GM19467 (cell line): ENCODE results near the gene KLHL36.
"Not testable (repeated sequence)": the region's sequence is repeated elsewhere in the genome, so short reads cannot be mapped to it uniquely, and the experiment has no call there.

ENCODE experiments used
- ATAC-seq: cut with Tn5 transposase; IDR thresholded peaks from one replicate; pipeline ENCODE4 v1.9.1; 2021; ENCODE audit warnings: mild to moderate bottlenecking, moderate library complexity; ENCODE audit not compliant: unreplicated experiment

Gene KLHL36

DNA sequence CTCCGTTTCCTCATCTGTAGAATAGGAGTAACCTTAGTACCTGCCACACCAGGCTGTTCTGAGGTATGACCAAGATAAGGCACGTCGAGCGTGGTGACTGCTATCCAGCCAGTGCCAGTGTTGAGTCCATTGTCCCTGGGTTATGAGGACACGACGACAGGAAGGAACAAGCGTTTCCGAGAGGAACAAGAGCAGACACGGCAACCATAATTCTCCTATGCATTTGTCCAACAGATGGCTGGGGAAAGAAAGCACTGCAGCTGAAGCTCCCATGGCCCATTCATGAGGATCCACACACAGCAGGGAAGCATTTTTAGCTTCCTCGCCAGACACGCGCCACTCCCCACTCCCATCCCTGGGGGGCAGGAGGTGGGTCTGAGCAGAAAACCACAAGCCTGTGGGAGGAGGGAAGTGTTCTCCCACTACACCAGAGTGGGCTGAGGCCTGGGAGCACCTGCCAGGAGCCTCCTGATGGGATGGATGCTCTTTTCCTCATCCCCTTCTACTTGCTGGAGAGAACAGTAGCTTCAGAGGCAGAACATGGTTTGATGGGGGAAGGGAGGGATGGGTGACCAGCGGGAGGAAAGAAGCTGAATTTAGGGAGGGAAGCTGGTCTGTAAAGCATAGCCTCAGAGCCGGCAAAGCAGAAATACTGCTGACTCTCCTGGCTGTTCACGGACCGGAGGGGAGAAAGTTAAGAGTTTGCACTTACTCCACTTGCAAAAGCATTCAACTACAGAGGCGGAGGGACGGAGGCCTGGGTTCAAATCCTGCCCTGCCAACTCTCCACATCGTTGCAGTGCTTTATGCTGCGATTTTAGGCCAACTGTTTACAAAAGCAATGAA lies 33.1 kb upstream of the KLHL36 start:
- ATAC-seq, result no peak

DNA sequence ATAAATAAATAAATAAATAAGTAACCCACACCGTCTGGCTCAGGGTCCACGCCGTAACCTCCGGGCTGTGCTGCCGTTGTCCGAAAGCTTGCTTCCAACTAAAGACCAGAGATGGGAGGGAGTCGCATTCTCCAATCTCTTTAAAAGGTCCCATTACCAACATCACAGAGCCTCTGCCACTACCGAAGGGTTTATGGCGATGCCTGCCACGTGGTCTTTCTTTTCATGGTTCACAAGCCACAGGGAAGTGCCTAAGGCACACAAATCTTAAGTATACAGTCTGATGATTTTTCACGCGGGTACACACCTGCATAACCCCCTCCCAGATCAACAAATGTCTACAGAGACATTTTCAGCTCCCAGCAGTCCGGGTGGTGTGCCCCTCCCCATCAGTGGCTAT lies 31.8 kb upstream of the KLHL36 start:
- ATAC-seq, result no peak

DNA sequence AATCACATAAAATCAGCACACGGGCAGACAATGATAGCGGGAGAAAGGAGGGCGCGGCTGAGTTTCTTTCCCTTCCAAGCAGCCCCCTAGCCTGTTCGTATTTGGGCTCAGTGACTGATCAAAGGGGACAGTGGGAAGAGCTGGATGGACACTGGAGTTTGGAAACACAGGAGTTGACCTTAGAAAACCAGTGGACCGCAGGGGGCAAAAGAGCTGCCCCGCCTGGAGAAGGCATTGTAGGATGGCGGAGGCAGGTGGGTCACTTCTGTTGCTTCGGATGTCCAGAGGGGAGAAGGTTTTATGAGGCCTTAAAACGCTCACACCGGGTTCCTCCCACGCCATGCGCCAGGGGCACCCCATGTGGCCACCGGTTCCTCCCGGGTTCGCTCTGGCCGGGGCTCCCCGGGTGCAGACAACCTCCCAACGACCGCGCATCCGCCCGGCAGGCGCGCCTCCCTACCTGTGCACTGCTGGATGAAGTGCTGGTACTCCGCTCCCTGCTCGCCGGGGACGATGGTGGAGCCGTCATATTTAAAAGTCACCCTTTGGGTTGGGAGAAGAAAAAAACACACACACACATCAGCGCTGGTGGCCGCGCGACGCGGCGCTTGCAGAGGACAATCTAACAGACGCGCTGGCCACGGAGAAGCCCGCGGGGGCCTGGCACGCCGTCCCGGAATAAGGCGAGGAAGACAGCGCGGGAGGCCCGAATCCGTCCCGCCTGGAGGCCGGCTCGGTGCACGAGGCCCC lies 31.1 kb upstream of the KLHL36 start:
- ATAC-seq, result peak; percentile 26

DNA sequence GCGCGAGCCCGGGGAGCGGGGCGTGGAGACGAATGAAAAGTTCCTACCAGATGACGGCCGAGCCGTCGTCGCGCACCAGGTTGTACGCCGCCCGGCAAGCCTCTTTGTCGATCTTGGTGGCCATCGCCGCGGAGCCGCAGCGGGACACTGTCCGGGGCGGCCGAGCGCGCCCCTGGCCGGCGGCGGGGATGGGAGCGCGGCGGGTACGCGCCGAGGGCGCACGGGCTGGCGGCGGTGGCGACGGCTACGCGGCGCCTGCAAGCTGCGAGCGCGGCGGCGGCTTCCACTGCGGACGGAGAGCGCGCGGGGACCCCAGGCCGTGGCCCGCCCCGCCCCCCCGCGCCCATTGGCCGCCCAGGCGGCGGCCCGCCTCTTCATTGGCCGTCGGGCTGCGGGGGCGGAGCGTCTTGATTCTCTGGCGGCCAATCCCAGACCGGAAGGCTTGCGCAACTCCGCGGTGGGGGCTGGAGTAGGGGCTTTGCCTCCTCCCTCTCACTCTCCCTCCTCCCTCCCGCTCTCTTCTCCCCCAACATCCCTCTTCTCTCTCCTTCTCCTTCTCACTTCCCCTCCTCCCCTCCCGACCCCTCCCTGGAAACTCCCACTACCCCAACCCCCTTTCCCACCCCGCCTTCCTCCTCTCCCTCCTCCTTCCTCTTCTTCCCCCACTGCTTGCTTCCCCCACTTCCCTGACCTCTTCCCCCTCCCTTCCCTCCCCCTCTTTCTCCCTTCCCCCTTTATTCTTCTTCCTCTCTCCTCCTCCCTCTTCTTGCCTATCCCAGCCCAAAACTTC lies 30.3 kb upstream of the KLHL36 start, which contains the start of gene COTL1:
TSS of gene COTL1 (minus strand) at position 288 of the 790 bp plus-strand sequence. CDS start at position 124, 164 bp downstream.
- ATAC-seq, result peak; percentile 79

DNA sequence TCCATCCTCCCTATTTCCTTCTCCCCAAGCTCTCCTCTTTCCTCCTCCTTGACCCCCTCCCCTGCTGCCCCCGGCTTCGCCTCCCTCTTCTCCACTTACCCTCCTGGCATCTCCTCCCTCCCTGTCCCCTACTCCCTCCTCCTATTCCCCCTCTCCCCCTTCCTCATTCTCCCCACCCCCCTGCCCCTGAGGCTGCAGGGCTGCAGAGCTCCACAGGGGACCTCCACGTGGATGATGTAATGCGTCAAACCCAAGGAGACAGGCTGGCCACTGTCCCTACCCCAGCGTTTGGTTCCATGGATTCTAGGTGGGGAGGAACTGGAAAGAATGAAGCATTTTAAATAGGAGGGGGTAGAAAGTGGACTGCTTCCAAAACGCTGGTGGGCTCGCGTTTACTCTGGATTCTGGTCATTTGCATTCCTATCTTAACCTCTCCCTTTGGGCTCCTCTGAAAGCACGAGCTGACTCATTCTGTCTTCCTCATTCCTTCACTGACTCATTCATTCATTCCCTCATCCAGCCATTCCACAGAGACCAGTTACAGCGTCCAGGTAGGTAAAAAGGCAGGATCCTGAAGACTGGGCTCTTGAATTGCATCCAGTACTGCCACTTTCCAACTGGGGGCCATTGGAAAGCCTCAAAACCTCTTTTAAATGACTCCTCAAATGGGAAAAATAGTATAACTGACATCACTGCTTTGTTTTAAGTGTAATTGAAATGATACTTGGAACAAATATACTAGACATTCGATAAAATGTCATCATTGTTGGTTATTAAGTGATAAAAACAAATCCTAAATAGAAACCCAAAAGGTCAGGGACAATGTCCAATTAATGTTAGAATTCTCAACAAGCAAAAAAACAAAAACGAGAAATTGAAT lies 29.5 kb upstream of the KLHL36 start:
- ATAC-seq, result no peak

DNA sequence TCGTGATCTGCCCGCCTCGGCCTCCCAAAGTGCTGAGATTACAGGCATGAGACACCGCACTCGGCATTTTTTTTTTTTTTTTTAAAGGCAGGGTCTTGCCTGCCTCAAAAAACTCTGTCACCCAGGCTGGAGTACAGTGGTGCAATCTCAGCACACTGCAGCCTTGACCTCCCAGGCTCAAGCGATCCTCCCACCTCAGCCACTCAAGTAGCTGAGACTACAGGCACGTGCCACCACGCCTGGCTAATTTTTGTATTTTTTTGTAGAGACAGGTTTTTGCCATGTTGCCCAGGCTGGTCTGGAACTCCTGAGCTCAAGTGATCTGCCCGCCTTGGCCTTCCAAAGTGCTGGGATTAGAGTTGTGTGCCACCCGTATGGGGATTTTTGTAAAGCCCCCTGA lies 27.4 kb upstream of the KLHL36 start:
- ATAC-seq, result not testable (repeated sequence)

DNA sequence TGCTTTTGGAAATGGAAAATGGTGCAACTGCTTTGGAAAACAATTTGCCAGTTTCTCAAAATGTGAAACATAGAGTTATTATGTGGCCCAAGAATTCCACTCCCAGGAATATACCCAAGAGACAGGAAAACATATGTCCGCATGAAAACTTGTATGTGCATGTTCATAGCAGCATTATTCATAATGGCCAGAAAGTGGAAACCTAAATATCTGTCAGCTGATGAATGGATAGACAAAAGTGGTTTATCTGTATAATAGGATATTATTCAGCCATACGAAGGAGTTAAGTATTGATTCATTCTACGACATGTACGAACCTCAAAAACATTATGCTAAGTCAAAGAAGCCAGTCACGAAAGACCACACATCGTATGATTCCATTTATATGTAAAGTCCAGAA lies 22.8 kb upstream of the KLHL36 start:
- ATAC-seq, result no peak

DNA sequence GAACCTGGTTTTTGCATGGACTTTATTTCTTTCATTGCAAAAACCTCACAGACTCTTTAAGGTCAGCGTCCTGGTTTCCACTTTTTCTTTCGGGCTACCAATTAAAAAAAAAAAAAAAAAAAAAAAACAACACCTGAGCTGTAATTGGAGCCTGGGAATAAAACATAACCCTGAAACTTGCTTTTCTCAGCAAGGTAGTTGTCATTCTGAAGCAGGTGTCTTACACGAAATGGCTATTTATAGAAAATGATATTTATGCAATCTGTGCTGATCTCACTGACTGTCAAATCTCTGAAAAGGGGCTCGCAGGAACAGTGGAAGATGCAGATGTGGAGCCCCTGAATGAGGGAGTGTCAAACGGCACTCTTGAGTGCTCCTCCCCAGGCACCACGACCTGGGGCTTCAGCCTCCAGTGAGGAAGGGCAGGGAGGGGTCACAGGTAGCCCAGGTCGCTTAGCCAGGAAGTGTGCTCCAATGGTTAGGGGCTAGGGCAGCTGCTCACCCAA lies 20.0 kb upstream of the KLHL36 start:
- no peak for ATAC-seq

DNA sequence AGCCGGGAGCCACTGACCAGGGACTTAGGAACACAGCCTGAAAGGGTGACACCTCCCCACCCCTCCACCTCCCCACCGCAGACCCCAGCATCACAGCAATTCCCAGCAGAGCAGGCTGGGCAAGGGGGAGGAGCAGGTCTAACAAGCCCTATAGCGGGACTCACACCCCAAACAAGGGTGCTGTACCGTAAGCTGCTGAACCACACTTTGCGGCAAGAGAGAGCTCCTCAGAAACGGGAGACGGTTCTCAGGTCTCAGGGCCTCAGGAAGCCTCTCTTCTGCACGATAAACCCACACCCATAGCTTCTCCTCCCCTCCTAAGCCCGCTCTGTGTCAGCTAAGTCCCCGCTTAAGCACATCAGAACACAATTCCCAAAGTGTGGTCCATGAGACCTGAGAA lies 18.7 kb upstream of the KLHL36 start:
- no peak for ATAC-seq

DNA sequence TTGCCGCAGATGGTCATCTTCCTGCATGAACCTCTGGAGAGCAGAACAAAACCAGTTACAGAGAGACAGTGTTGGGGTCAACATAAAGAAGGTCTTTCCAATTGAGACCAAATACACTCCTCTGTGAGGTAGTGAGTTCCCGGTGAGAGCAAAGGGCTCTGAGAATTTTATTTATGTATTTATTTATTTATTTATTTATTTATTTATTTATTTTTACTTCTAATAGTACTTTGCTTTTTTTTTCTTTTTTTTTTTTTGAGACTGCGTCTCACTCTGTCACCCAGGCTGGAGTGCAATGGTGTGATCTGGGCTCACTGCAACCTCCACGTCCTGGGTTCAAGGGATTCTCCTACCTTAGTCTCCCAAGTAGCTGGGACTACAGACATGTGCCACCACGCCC lies 18.3 kb upstream of the KLHL36 start:
- no peak for ATAC-seq

DNA sequence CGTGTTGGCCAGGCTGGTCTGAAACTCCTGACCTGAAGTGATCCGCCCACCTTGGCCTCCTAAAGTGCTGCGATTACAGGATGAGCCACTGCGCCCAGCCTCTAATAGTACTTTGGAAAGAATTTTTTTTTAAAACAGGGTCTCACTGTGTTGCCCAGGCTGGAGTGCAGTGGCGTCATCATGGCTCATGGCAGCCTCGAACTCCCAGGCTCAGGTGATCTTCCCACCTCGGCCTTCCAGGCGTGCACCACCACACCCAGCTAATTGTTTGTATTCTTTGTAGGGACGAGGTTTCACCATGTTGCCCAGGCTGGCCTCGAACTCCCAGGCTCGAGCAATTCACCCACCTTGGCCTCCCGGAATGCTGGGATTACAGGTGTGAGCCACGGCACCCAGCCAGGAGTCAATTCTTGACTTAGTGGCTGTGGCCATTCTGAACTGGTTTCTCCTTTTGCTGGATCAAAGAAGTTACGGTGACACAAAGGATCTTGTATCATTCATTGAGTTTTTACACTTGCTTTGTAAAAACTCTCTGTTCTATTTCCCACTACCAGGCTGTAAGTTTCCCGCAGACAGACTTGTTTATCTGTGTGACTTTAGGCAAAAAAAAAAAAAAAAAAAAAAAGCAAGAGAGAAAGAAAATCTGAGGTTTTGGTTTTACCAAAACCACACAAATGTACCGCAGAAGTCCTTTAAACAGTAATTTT lies 17.7 kb upstream of the KLHL36 start:
- ATAC-seq, result no peak

DNA sequence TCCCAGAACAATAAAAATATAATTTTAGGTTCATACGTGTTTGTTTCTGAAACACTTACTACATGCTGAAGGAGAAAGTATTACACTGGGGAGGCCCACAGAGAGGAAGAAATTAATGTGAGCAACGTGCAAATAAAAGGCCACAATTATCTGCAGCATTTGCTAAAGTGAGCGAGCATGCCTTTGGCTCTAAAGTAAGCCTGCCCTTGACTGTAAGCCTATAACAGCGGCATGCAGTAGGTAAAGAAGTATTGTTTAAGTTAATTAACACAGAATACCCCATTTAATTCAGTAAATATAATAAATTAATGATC lies 17.2 kb upstream of the KLHL36 start:
- no peak for ATAC-seq

DNA sequence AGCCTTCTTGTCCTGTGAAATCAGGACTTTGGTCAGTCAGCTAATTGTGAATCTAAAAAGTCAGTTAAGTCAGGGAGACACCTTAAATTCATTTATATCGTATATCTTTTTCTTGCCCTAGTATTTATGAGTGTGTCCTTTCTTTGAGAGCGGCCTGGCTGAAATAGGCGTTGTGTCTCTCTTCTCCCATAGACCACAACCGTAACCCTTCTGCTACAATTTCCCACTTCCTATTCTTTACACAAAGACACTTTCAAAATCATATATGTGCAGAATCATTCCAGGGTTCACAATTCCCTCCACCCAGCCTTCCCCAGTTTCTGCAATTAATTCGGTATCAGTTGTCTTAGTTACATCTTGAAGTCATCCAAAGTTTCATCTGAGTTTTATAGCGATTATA lies 16.4 kb upstream of the KLHL36 start:
- ATAC-seq, result no peak

DNA sequence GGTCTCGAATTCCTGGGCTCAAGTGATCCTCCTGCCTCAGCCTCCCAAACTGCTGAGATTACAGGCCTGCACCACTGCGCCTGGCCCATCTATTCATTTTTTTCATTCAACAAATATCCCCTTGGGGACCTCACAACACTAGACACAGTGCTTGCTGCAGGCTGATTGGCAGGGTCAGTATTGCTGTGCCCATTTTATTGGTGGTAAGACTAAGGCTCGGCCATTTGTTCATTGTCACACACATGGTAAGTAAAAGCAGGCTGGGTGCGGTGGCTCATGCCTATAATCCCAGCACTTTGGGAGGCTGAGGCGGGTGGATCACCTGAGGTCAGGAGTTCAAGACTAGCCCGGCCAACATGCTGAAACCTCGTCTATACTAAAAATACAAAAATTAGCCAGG lies 15.4 kb upstream of the KLHL36 start:
- ATAC-seq, result not testable (repeated sequence)

DNA sequence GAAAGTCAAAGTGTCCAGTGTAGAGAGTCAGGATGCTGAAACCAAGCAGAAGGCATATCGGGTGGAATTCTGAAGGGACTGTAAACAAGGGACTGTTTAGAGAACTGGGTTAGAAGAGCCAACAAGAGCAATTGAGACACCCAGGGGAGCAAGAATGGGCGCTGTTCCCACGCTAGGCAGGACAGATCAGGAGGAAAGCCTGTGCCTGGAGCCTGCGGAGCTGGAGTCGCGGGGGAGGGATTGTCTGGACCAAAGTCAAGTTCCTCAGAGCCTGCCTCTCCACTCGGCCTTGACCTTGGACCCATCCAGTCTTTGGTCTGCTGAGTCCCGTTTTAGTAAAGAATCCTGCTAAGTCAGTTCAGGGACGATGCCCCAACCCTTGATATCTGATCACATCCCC lies 14.7 kb upstream of the KLHL36 start:
- ATAC-seq, result no peak

DNA sequence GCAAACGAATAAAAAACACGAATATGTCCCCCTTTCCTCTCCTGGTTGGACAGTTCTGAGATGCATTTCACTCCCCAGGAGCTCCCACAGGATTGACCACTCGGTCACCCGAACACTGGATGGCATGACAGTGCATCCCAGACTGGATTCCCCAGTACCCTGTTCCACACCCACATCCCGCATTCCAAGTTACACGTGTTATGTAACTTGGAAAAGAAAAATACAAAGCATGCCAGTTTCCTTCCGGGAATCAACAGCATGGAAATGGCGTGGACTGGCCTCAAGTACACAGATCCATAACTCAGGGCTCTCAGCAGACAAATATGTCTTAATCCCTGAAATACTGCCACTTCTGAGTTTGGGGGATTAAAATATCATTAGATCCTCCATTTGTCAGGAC lies 12.6 kb upstream of the KLHL36 start:
- ATAC-seq, result no peak

DNA sequence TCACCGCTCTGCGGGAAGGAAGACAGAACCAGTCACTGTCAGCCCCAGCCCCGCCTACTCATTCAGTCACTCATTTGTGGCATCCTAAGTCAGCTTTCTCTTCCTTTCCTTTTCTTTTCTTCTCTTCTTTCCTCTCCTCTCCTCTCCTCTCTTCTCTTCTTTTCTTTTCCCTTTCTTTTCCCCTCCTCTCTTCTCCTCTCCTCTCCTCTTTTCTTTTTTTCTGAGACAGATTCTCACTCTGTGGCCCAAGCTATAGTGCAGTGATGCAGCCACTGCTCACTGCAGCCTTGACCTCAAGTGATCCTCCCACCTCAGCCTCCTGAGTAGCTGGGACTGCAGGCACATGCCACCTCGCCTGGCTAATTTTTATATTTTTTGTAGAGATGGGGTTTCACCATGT lies 10.6 kb upstream of the KLHL36 start:
- no peak for ATAC-seq

DNA sequence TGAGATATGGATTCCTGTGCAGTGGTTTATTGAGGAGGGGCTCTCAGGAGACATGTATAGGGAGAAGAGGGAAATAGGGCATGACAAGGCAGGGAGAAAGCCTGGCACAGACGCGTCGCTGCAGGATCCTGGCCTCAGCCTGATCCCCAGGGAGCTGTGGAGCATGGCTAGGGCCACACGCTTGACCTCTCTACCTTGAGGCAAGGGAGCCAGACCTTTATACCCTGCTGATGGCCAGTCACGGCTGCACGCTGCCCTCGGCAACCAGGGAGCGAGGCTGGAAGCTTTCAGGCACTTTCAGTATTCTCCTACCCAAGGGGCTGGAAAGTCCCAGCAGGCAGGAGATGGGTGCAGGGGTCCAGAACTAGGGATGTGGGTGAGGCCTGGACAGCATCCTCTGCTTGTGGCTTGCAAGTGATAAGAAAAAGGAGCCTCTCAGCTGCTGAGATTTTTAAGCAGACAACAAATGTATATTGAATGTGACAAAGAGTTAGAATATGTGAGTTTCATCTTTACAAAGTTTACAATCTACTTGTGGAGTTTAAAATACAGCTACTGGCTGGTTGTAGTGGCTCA lies 10.0 kb upstream of the KLHL36 start:
- no peak for ATAC-seq

DNA sequence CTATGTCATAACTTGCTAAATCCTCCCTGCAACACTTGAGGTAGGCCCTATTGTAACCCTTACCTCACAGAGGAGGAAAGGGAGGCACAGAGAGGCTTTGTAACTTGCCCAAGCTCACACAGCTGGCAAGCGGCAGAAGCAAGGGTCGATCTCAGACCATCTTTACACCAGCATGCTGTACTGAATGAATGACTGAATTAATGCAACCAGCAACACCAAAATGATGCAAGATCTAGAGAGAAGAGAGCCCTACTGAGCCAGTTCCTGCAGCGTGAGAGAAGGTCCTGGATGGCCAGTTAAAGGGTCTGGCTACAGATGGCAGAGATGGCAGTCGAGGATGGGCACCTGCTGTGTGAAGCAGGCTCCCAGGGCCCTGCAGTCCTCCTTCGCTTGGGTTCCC lies 8.2 kb upstream of the KLHL36 start:
- ATAC-seq, result no peak
